Naive thymus-derived CD4-positive, alpha-beta T cell (primary cell): ENCODE results near the gene HBM. TPM values are rescaled to one million over a fixed set of nuclear protein-coding genes. Genes with fewer than 3 reads are reported as not detected.
"Not testable (repeated sequence)": the region's sequence is repeated elsewhere in the genome, so short reads cannot be mapped to it uniquely, and the experiment has no call there.

Source experiments
- ATAC-seq: fragments of 150-1000 bp; cut with Tn5 transposase; 2 replicates; pipeline ENCODE4 v1.10.0; 2021; ENCODE audit warnings: mild to moderate bottlenecking, moderate library complexity
- CTCF ChIA-PET: fragments of 350-600 bp; sonication (Branson Sonifier 250); formaldehyde crosslinking; loops from one replicate; lab custom pipeline; 2021; ENCODE audit warnings: antibody characterized with exemption; lab: Charles Lee
- POLR2A ChIA-PET: fragments of 350-600 bp; sonication (Branson Sonifier 250); formaldehyde crosslinking; loops from one replicate; lab custom pipeline; 2021; ENCODE audit warnings: antibody characterized with exemption, inconsistent platforms; lab: Charles Lee
- DNase-seq, 9 donors: peaks; one replicate each; pipeline versions ENCODE4 v3.0.0 to v3.0.0-alpha.2; 2020 to 2022; ENCODE audit warnings: mixed read lengths in 1 of 9
- H3K27ac ChIP-seq: one replicate; pipeline ENCODE4 v1.7.0; 2013; ENCODE audit warnings: mild to moderate bottlenecking, low read depth, low read length, moderate library complexity
- H3K27me3 ChIP-seq, 2 donors: one replicate each; pipeline ENCODE4 v1.7.0; 2013; ENCODE audit warnings: low read length in 2 of 2, mild to moderate bottlenecking in 2 of 2, moderate library complexity in 2 of 2; ENCODE audit not compliant: control insufficient read depth in 2 of 2, insufficient read depth in 2 of 2
- H3K36me3 ChIP-seq, 3 experiments: 1 replicate in 2 of 3; 2 replicates in 1 of 3; pipeline ENCODE4 v1.7.0; 2013; ENCODE audit warnings: low read length in 3 of 3, mild to moderate bottlenecking in 3 of 3, moderate library complexity in 1 of 3; ENCODE audit not compliant: insufficient read depth in 3 of 3, control insufficient read depth in 2 of 3
- H3K4me1 ChIP-seq, 2 donors: one replicate each; pipeline ENCODE4 v1.7.0; 2013; ENCODE audit warnings: low read length in 2 of 2, mild to moderate bottlenecking in 2 of 2, moderate library complexity in 1 of 2; ENCODE audit not compliant: control insufficient read depth in 2 of 2, insufficient read depth in 2 of 2
- H3K4me3 ChIP-seq: 2 replicates; pipeline ENCODE4 v1.7.0; 2013; ENCODE audit warnings: mild to moderate bottlenecking, low read length
- H3K9me3 ChIP-seq, 3 experiments: 1 replicate in 2 of 3; 2 replicates in 1 of 3; pipeline ENCODE4 v1.7.0; 2013; ENCODE audit warnings: low read length in 3 of 3; ENCODE audit not compliant: control insufficient read depth in 2 of 3
- H3K27ac Mint-ChIP-seq, 9 donors: one replicate each; pipeline ENCODE4 v1.8.0; 2020 to 2022; ENCODE audit warnings: mixed read lengths in 9 of 9, mild to moderate bottlenecking in 8 of 9, moderate library complexity in 5 of 9, inconsistent platforms in 2 of 9
- H3K27me3 Mint-ChIP-seq, 5 donors: one replicate each; pipeline ENCODE4 v1.8.0; 2021 to 2022; ENCODE audit warnings: mixed read lengths in 5 of 5, mild to moderate bottlenecking in 1 of 5
- H3K36me3 Mint-ChIP-seq, 5 donors: one replicate each; pipeline ENCODE4 v1.8.0; 2020 to 2022; ENCODE audit warnings: mixed read lengths in 5 of 5, mild to moderate bottlenecking in 3 of 5, inconsistent platforms in 1 of 5
- H3K4me1 Mint-ChIP-seq, 7 donors: one replicate each; pipeline ENCODE4 v1.8.0; 2020 to 2022; ENCODE audit warnings: mixed read lengths in 7 of 7, mild to moderate bottlenecking in 3 of 7, inconsistent platforms in 1 of 7
- H3K4me3 Mint-ChIP-seq, 10 donors: one replicate each; pipeline ENCODE4 v1.8.0; 2020 to 2022; ENCODE audit warnings: mild to moderate bottlenecking in 10 of 10, mixed read lengths in 10 of 10, moderate library complexity in 6 of 10, inconsistent platforms in 2 of 10
- H3K9me3 Mint-ChIP-seq, 11 donors: one replicate each; pipeline ENCODE4 v1.8.0; 2020 to 2022; ENCODE audit warnings: mixed read lengths in 11 of 11, mild to moderate bottlenecking in 4 of 11, inconsistent platforms in 1 of 11, moderate library complexity in 1 of 11
- intact Hi-C, 2 donors: fragments of 100-400 bp; cut with micrococcal nuclease; formaldehyde crosslinking; loops; one replicate each; pipeline ENCODE4 v1.15.1; 2023
- polyA plus RNA-seq, 2 donors: library from polyadenylated mRNA; unstranded; fragments of 300-500 nt; fragmentation: Illumina TruSeq; gene quantifications; one replicate each; pipeline ENCODE4 v1.2.3, GENCODE V29; 2021
- total RNA-seq, 6 experiments: library from RNA in 5 of 6; stranded (reverse) in 5 of 6; gene quantifications; 1 replicate in 5 of 6; 2 replicates in 1 of 6; pipeline ENCODE4 v1.2.3 and lab custom pipeline; 2021 to 2026

The HBM gene
- total and polyA plus RNA-seq, 7 experiments from 2014 or later, result not detected

GRCh38 chr16:119835-120491, 45.8 kb upstream of the HBM start:
- Histone ChIP-seq H3K27me3 (no peaks in the 10 kb centered on the region), H3K4me3 (no peak overlapping the region), H3K27ac (no peak overlapping the region), H3K4me1 (peaks cover 3 to 11% of the 10 kb centered on the region in 2 donors), H3K36me3 (peaks cover 0 to 28% (median 6%) of the 10 kb centered on the region in 3 experiments), H3K9me3 (no peaks in the 10 kb centered on the region)
- DNase-seq (no peak), ATAC-seq (no peak)
- ChIA-PET CTCF (no interaction called here), POLR2A (interaction anchor here (0.9 kb wide), 1 partner anchor 22 kb away, joined by 3 read pairs; no protein-coding TSS in a partner anchor)
- no peak overlapping the region for H3K4me3 Mint-ChIP-seq
- intact Hi-C loops, result loop anchor here in 1 of 2 donors (5.0 kb wide), 1 partner anchor 187 kb away; no protein-coding TSS in a partner anchor
- H3K36me3 Mint-ChIP-seq, result peaks cover 0 to 16% (median 2%) of the 10 kb centered on the region in 5 donors
- H3K4me1 Mint-ChIP-seq, result peaks cover 0 to 9% (median 0%) of the 10 kb centered on the region in 7 donors
- no peaks in the 10 kb centered on the region for H3K9me3 Mint-ChIP-seq
- H3K27me3 Mint-ChIP-seq, result no peaks in the 10 kb centered on the region
- H3K27ac Mint-ChIP-seq, result no peak overlapping the region

DNA sequence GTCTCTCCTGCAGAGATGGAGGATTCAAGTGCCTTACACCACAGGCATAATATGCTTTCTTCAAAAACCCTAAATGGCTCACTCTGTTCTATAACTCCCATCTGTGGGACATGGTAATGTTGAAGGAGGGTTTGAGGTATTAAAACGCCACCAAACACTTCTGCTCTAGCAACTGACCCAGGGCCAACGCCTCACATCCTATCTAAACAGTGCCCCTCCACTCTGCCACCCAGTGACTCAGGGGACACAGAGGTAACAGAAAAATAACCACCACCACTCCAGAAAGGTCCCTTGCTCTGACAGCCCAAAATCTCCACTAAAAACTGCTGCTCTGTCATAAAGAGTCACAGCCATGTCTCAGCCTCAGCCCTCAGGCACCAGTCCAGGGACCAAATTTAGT, 45.0 kb upstream of the HBM start:
- H3K36me3 ChIP-seq, result peaks cover 0 to 32% (median 4%) of the 10 kb centered on the region in 3 experiments
- no peaks in the 10 kb centered on the region for H3K27me3 ChIP-seq
- ATAC-seq (no peak), DNase-seq (no peak)
- H3K27ac ChIP-seq, result no peak overlapping the region
- CTCF ChIA-PET, result no interaction called here
- POLR2A ChIA-PET, result interaction anchor here (0.9 kb wide), 1 partner anchor 21 kb away, joined by 3 read pairs; no protein-coding TSS in a partner anchor
- peaks cover 3 to 11% of the 10 kb centered on the region in 2 donors for H3K4me1 ChIP-seq
- intact Hi-C loops, result no loop called here
- H3K36me3 Mint-ChIP-seq, result peaks cover 0 to 12% (median 2%) of the 10 kb centered on the region in 5 donors
- no peaks in the 10 kb centered on the region for H3K9me3 Mint-ChIP-seq
- no peaks in the 10 kb centered on the region for H3K27me3 Mint-ChIP-seq
- no peak overlapping the region for H3K4me3 Mint-ChIP-seq
- H3K27ac Mint-ChIP-seq, result peak overlapping the region in 1 of 9 donors; percentile 11
- H3K4me1 Mint-ChIP-seq, result peaks cover 0 to 14% (median 0%) of the 10 kb centered on the region in 7 donors
- H3K4me3 ChIP-seq, result no peak overlapping the region
- no peaks in the 10 kb centered on the region for H3K9me3 ChIP-seq

GRCh38 chr16:122361-122760, 43.4 kb upstream of the HBM start:
- ATAC-seq (no peak), DNase-seq (no peak)
- Histone ChIP-seq H3K27ac (no peak overlapping the region), H3K4me3 (no peak overlapping the region), H3K36me3 (peaks cover 0 to 21% (median 0%) of the 10 kb centered on the region in 3 experiments), H3K4me1 (peaks cover 3 to 11% of the 10 kb centered on the region in 2 donors), H3K9me3 (no peaks in the 10 kb centered on the region), H3K27me3 (no peaks in the 10 kb centered on the region)
- intact Hi-C loops, result no loop called here
- POLR2A ChIA-PET, result no interaction called here
- Mint-ChIP-seq H3K9me3 (no peaks in the 10 kb centered on the region), H3K36me3 (peaks cover 0 to 12% (median 0%) of the 10 kb centered on the region in 5 donors), H3K27ac (no peak overlapping the region), H3K4me3 (no peak overlapping the region), H3K4me1 (peaks cover 0 to 16% (median 0%) of the 10 kb centered on the region in 7 donors), H3K27me3 (no peaks in the 10 kb centered on the region)
- CTCF ChIA-PET, result no interaction called here

GRCh38 chr16:123558-124350, 42.0 kb upstream of the HBM start:
- H3K9me3 Mint-ChIP-seq, H3K27me3 ChIP-seq, H3K9me3 ChIP-seq, CTCF ChIA-PET, H3K4me3 ChIP-seq, H3K27me3 Mint-ChIP-seq, intact Hi-C loops, H3K4me1 ChIP-seq, H3K4me3 Mint-ChIP-seq, H3K27ac ChIP-seq, DNase-seq, POLR2A ChIA-PET: not testable (repeated sequence)
- H3K36me3 ChIP-seq, result peaks cover 0 to 21% (median 0%) of the 10 kb centered on the region in 3 experiments
- Mint-ChIP-seq H3K36me3 (peaks cover 0 to 12% (median 0%) of the 10 kb centered on the region in 5 donors), H3K27ac (peak overlapping the region in 1 of 9 donors; percentile 6), H3K4me1 (peaks cover 0 to 17% (median 0%) of the 10 kb centered on the region in 7 donors)
- ATAC-seq, result peak; percentile 32

- intact Hi-C loops, result no loop called here
- H3K27ac ChIP-seq, result no peak overlapping the region
- ChIA-PET CTCF (interaction anchor here (1.9 kb wide), 1 partner anchor 18 kb away, joined by 5 read pairs; no protein-coding TSS in a partner anchor), POLR2A (no interaction called here)
- Mint-ChIP-seq H3K9me3 (no peaks in the 10 kb centered on the region), H3K36me3 (peaks cover 0 to 12% (median 0%) of the 10 kb centered on the region in 5 donors), H3K4me1 (peaks cover 5 to 29% (median 9%) of the 10 kb centered on the region in 7 donors), H3K4me3 (no peak overlapping the region), H3K27me3 (no peaks in the 10 kb centered on the region), H3K27ac (no peak overlapping the region)
- no peak overlapping the region for H3K4me3 ChIP-seq
- no peak for ATAC-seq
- H3K36me3 ChIP-seq, result peaks cover 0 to 18% (median 0%) of the 10 kb centered on the region in 3 experiments
- peaks cover 0 to 6% of the 10 kb centered on the region in 2 donors for H3K4me1 ChIP-seq
- H3K27me3 ChIP-seq, result no peaks in the 10 kb centered on the region
- no peak for DNase-seq
- H3K9me3 ChIP-seq, result no peaks in the 10 kb centered on the region
Measured at GRCh38 chr16:125011-125410, 40.8 kb upstream of the HBM start.

DNA sequence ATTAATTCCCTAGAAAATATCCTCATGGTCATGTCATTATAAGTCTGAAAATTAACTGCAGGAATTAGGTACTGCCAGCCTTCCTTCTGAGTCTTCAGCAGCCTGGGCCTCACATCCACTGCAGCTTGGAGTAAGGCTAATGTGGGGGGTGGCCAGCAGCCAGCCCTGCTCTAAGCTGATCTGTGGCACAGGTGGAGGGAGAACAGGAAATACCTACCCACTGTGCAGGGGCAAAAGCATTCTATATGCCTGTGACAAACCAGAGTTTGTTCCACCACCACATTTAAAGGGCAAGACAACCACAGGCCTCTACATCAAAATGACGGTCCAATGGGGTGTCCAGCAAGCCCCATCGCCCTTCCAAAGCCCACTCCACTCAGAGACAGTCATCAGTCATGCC, 36.7 kb upstream of the HBM start:
- Histone ChIP-seq H3K27me3 (no peaks in the 10 kb centered on the region), H3K9me3 (no peaks in the 10 kb centered on the region), H3K36me3 (peaks cover 0 to 8% (median 0%) of the 10 kb centered on the region in 3 experiments), H3K4me1 (peaks cover 0 to 5% of the 10 kb centered on the region in 2 donors), H3K27ac (no peak overlapping the region), H3K4me3 (no peak overlapping the region)
- intact Hi-C loops, result no loop called here
- peaks cover 0 to 5% (median 0%) of the 10 kb centered on the region in 5 donors for H3K36me3 Mint-ChIP-seq
- POLR2A ChIA-PET, result no interaction called here
- DNase-seq (no peak), ATAC-seq (no peak)
- H3K9me3 Mint-ChIP-seq, result no peaks in the 10 kb centered on the region
- peaks cover 8 to 48% (median 33%) of the 10 kb centered on the region in 7 donors for H3K4me1 Mint-ChIP-seq
- H3K27ac Mint-ChIP-seq, result peak overlapping the region in 1 of 9 donors; percentile 65
- CTCF ChIA-PET, result no interaction called here
- no peaks in the 10 kb centered on the region for H3K27me3 Mint-ChIP-seq
- H3K4me3 Mint-ChIP-seq, result no peak overlapping the region
